ENCODE measurements around the gene PRKG1. TPM values are rescaled to one million over a fixed set of nuclear protein-coding genes. Genes with fewer than 3 reads are reported as not detected.

The PRKG1 gene
- total and polyA plus RNA-seq, 2 of the 8 experiments (the other 6 are each of a cell fraction or from before 2014, with no cell fraction given): 4.2 to 15.2 TPM

DNA sequence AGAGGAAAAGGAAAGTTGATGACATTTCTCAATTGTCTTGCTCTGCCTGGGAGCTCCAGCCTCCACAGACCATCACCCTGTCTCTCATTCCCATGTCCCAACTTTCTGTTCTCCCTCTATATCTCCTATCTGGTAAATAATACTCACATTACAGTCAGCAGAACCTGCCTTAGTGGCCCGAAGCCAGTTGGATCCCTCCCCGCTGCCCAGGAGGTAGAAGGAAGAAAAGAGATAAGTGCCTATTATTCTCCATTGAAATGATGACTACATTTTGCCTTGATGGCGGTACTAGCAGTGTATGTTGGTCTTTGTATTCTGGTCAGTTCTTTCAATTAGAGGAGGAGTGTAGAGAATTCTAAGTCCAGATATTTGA lies 533.2 kb downstream of the PRKG1 start:
- no peak overlapping the region for H2BK12ac ChIP-seq (ENCODE audit: low read depth, low read length)
- H3K9me3 ChIP-seq (ENCODE audit: insufficient read depth in 2 of 2, low read depth in 1 of 2, low read length in 1 of 2): no peaks in the 10 kb centered on the region
- H3K4me3 ChIP-seq (ENCODE audit: extremely low read depth in 1 of 4, insufficient read depth in 2 of 4, low read depth in 3 of 4, low read length in 4 of 4): no peak overlapping the region
- no peak overlapping the region for H3K4me2 ChIP-seq (ENCODE audit: insufficient read depth in 1 of 2, low read depth in 2 of 2, low read length in 2 of 2)
- no peak overlapping the region for H4K5ac ChIP-seq (ENCODE audit: insufficient read length, low read depth, low read length)
- no peak overlapping the region for H3K4ac ChIP-seq (replicated peaks; ENCODE audit: insufficient read length, low read depth, low read length)
- H3K14ac ChIP-seq (ENCODE audit: insufficient read length): no peak overlapping the region
- no peak overlapping the region for H3K18ac ChIP-seq (ENCODE audit: extremely low read depth, low read length)
- no peak overlapping the region for H3K9ac ChIP-seq (replicated peaks in 1 of 4; ENCODE audit: extremely low read depth in 1 of 4, low read depth in 3 of 4, low read length in 3 of 4)
- no peak overlapping the region for H3K56ac ChIP-seq (replicated peaks; ENCODE audit: insufficient read length, low read depth, low read length)
- no peaks in the 10 kb centered on the region for H3K23me2 ChIP-seq (ENCODE audit: low read depth, low read length)
- no peak overlapping the region for H2BK120ac ChIP-seq (replicated peaks; ENCODE audit: low read depth, low read length)
- H2BK5ac ChIP-seq (ENCODE audit: low read depth, low read length): no peak overlapping the region
- no peaks in the 10 kb centered on the region for H3K36me3 ChIP-seq (ENCODE audit: control insufficient read depth in 2 of 4, insufficient read depth in 4 of 4, low read length in 3 of 4)
- DNase-seq (ENCODE audit: low read depth in 1 of 2, low spot score in 2 of 2) (no peak), FAIRE-seq (no peak)
- CTCF ChIA-PET (ENCODE audit: partially characterized antibody): no interaction called here
- H4K91ac ChIP-seq (replicated peaks; ENCODE audit: insufficient read length, low read length): no peak overlapping the region
- no peaks in the 10 kb centered on the region for H3K79me1 ChIP-seq (ENCODE audit: low read depth, low read length)
- H2BK15ac ChIP-seq (ENCODE audit: low read length): no peak overlapping the region
- TF ChIP-seq POU5F1 (IDR thresholded peaks at IDR 0.05; ENCODE audit: low read depth, low read length): no peak
- H3K79me2 ChIP-seq (ENCODE audit: control insufficient read depth in 1 of 2, insufficient read depth in 2 of 2, low read length in 2 of 2): no peaks in the 10 kb centered on the region
- no peaks in the 10 kb centered on the region for H3K27me3 ChIP-seq (replicated peaks in 1 of 4; ENCODE audit: control insufficient read depth in 3 of 4, extremely low read depth in 1 of 4, insufficient read depth in 3 of 4, low read length in 3 of 4)
- no peak overlapping the region for H2AFZ ChIP-seq (ENCODE audit: low read length)
- H2AK5ac ChIP-seq (ENCODE audit: low read depth, low read length): no peak overlapping the region
- no peaks in the 10 kb centered on the region for H4K20me1 ChIP-seq (replicated peaks in 1 of 2; ENCODE audit: control insufficient read depth in 1 of 2, insufficient read depth in 2 of 2, low read length in 2 of 2)
- POLR2A ChIA-PET (ENCODE audit: partially characterized antibody): no interaction called here
- no peaks in the 10 kb centered on the region for H3K4me1 ChIP-seq (replicated peaks in 1 of 4; ENCODE audit: control insufficient read depth in 3 of 4, insufficient read depth in 4 of 4, low read length in 3 of 4)
- H4K8ac ChIP-seq (ENCODE audit: extremely low read depth, insufficient read depth, low read length): no peak overlapping the region
- 91% methylated on average over 3 of the region's 3 CpGs; no CpG with 5 or more reads in 1 of the 2 experiments for WGBS, 2 experiments (ENCODE audit: extremely low coverage in 1 of 2, insufficient coverage in 1 of 2, insufficient read length in 1 of 2, insufficient replicate concordance in 2 of 2, low coverage in 1 of 2, low lambda C conversion rate in 2 of 2, missing lambda C conversion rate in 1 of 2)
- no peak overlapping the region for H3K23ac ChIP-seq (ENCODE audit: insufficient read length)
- no peak overlapping the region for H3K27ac ChIP-seq (ENCODE audit: low read depth, low read length)
- no peak overlapping the region for H2BK20ac ChIP-seq (ENCODE audit: low read length)

All from H1 (cell line).